Erythroblast (primary cell): ENCODE data around the gene ZNF330.

Experiments
- GATA1 ChIP-seq: IDR thresholded peaks from 2 replicates; pipeline ENCODE4 v1.6.1; 2011; ENCODE audit warnings: low read depth, mild to moderate bottlenecking, control low read depth, low read length, moderate library complexity
- POLR2A ChIP-seq: IDR thresholded peaks from 2 replicates; pipeline ENCODE4 v1.6.1; 2011; ENCODE audit warnings: mild to moderate bottlenecking, low read length

GRCh38 chr4:141213550-141213991 lies 7.1 kb upstream of the ZNF330 start:
- TF ChIP-seq POLR2A = no peak
- TF ChIP-seq GATA1 = no peak
